ENCODE results near the gene SLK.

- TF ChIP-seq CTCF (IDR thresholded peaks at IDR 0.05) = no peak
- no peak for TF ChIP-seq EZH2 (IDR thresholded peaks at IDR 0.05)
These were observed 87.5 kb downstream of the SLK start for GRCh38 chr10:104054430-104054829.

Data from neural progenitor cell (in vitro differentiated cells).